ENCODE data around the gene AKAP13.
A peak's percentile ranks its signal among the peaks of the same experiment; 100 is the strongest.

The AKAP13 gene

DNA sequence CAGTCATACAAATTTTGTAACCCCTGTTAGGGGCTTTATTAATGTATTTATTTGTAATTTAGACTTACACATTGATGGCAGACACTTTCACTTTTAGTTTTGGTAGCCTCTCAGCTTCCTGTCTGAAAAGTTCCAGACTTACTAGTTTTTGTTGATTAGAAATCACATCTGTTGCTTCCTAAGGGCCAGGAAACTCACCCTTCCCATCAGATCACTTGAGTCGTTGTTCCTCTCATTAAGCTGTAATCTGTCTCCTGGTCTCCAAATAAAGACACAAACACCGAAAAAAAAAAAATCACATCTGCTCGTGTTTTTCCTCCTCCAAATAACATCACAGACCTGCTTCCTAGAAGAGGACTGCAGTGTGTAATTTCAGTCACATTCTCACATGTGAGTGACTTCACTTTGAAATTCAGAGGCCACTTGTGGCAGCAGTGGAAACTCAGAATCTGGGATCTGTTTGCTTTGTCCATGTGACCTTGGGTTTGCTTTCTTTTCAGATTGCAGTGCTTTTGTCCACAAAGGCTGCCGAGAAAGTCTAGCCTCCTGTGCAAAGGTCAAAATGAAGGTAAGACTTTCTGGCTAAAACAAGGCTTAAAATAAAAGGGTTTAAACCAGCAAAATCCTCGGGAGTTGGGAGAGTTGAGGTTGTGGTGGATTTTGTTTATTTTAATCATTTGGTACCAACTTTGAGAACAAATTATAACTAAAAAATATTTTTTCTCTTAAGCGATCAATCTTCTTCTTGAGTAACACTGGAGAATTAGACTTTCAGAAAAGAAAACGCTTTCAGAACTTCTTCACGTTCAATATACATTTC, 327.3 kb downstream of the AKAP13 start (continued):
- TF ChIP-seq ZNF704 (tag by site-specific recombination; IDR thresholded peaks at IDR 0.05) (no peak), ZNF830 (tag by site-specific recombination; IDR thresholded peaks at IDR 0.05; ENCODE audit: low read depth) (no peak), ZNF354C (tag by site-specific recombination; IDR thresholded peaks at IDR 0.05; ENCODE audit: borderline replicate concordance, low read depth) (no peak), ZBTB48 (tag by site-specific recombination; IDR thresholded peaks at IDR 0.05) (no peak), SCRT1 (tag by site-specific recombination; IDR thresholded peaks at IDR 0.05; ENCODE audit: borderline replicate concordance) (0 out of 2 replicates have a peak, but pooled peaks have one; percentile 25), ZNF221 (tag by site-specific recombination; IDR thresholded peaks at IDR 0.05; ENCODE audit: borderline replicate concordance) (no peak)
- TF ChIP-seq, protein P1, sequence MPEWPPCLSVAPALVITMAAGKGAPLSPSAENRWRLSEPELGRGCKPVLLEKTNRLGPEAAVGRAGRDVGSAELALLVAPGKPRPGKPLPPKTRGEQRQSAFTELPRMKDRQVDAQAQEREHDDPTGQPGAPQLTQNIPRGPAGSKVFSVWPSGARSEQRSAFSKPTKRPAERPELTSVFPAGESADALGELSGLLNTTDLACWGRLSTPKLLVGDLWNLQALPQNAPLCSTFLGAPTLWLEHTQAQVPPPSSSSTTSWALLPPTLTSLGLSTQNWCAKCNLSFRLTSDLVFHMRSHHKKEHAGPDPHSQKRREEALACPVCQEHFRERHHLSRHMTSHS (tag by site-specific recombination; IDR thresholded peaks at IDR 0.05): no peak
- TF ChIP-seq, protein P2, sequence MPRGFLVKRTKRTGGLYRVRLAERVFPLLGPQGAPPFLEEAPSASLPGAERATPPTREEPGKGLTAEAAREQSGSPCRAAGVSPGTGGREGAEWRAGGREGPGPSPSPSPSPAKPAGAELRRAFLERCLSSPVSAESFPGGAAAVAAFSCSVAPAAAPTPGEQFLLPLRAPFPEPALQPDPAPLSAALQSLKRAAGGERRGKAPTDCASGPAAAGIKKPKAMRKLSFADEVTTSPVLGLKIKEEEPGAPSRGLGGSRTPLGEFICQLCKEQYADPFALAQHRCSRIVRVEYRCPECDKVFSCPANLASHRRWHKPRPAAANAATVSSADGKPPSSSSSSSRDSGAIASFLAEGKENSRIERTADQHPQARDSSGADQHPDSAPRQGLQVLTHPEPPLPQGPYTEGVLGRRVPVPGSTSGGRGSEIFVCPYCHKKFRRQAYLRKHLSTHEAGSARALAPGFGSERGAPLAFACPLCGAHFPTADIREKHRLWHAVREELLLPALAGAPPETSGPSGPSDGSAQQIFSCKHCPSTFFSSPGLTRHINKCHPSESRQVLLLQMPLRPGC (tag by site-specific recombination; IDR thresholded peaks at IDR 0.05): no peak

DNA sequence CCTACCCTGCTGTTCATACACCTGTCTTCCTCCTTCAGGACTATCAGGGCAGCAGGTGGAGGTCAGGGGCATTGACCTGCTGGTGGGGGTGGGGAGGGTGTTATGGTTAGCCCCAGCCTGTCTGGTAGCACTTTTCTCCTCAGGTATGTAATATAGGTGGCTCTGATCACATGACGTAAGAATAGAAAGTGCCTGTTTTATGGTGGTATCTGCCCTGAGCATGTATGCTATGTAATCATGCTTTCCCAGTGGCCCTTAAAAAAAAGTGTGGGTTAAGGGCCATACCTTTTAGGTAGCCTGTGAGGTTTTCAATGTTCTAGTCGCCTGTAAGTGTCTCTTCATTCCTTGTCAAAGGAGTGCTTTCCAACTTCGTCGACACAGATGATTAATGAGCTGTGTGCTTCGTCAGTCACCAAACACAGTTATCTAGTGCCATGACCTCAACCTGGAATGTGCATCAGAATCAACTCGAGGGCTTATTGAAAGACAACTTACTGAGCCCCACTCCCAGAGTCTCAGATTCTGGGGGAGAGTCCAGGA, 328.1 kb downstream of the AKAP13 start:
- H3K9me3 ChIP-seq (ENCODE audit: control insufficient read depth, insufficient read depth, low read depth, low read length): no peaks in the 10 kb centered on the region
- ChIA-PET CTCF (interaction anchor here (0.6 to 0.9 kb wide), 3 partner anchors 9 to 107 kb away, joined by 3 read pairs; no protein-coding TSS in a partner anchor), POLR2A (interaction anchor here (0.6 kb wide), 1 partner anchor 28 kb away, joined by 3 read pairs; no protein-coding TSS in a partner anchor)
- peaks cover 16% of the 10 kb centered on the region for H3K4me1 ChIP-seq (ENCODE audit: control insufficient read depth, insufficient read depth, low read length)
- peaks cover 7 to 9% of the 10 kb centered on the region in 2 experiments for H3K36me3 ChIP-seq (ENCODE audit: control insufficient read depth in 2 of 2, insufficient read depth in 1 of 2, low read length in 2 of 2)
- TF ChIP-seq ZNF350 (tag by site-specific recombination; IDR thresholded peaks at IDR 0.05): no peak
- no peak overlapping the region for H3K4me3 ChIP-seq (ENCODE audit: low read depth, low read length)
- no peak overlapping the region for H3K27ac ChIP-seq (ENCODE audit: extremely low read depth, low read depth, low read length)

GRCh38 chr15:85709250-85709649, 328.8 kb downstream of the AKAP13 start:
- ChIA-PET POLR2A (interaction anchor here (0.6 kb wide), 1 partner anchor 27 kb away, joined by 3 read pairs; no protein-coding TSS in a partner anchor), CTCF (interaction anchor here (0.6 to 0.9 kb wide), 5 partner anchors 8 to 106 kb away, joined by 3 to 7 read pairs (median 3); no protein-coding TSS in a partner anchor)
- peaks cover 7 to 9% of the 10 kb centered on the region in 2 experiments for H3K36me3 ChIP-seq (ENCODE audit: control insufficient read depth in 2 of 2, insufficient read depth in 1 of 2, low read length in 2 of 2)
- H3K4me3 ChIP-seq (ENCODE audit: low read depth, low read length): no peak overlapping the region
- no peaks in the 10 kb centered on the region for H3K9me3 ChIP-seq (ENCODE audit: control insufficient read depth, insufficient read depth, low read depth, low read length)
- H3K4me1 ChIP-seq (ENCODE audit: control insufficient read depth, insufficient read depth, low read length): peaks cover 14% of the 10 kb centered on the region
- TF ChIP-seq, protein P3, sequence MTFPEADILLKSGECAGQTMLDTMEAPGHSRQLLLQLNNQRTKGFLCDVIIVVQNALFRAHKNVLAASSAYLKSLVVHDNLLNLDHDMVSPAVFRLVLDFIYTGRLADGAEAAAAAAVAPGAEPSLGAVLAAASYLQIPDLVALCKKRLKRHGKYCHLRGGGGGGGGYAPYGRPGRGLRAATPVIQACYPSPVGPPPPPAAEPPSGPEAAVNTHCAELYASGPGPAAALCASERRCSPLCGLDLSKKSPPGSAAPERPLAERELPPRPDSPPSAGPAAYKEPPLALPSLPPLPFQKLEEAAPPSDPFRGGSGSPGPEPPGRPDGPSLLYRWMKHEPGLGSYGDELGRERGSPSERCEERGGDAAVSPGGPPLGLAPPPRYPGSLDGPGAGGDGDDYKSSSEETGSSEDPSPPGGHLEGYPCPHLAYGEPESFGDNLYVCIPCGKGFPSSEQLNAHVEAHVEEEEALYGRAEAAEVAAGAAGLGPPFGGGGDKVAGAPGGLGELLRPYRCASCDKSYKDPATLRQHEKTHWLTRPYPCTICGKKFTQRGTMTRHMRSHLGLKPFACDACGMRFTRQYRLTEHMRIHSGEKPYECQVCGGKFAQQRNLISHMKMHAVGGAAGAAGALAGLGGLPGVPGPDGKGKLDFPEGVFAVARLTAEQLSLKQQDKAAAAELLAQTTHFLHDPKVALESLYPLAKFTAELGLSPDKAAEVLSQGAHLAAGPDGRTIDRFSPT (tag by site-specific recombination; IDR thresholded peaks at IDR 0.05): no peak
- TF ChIP-seq ZNF174 (tag by site-specific recombination; IDR thresholded peaks at IDR 0.05) (no peak), ZSCAN23 (tag by site-specific recombination; IDR thresholded peaks at IDR 0.05) (no peak), ZNF776 (tag by site-specific recombination; IDR thresholded peaks at IDR 0.05; ENCODE audit: borderline replicate concordance) (no peak), ZNF658 (tag by site-specific recombination; IDR thresholded peaks at IDR 0.05) (no peak), ZNF560 (tag by site-specific recombination; IDR thresholded peaks at IDR 0.05; ENCODE audit: borderline replicate concordance) (no peak), SCRT1 (tag by site-specific recombination; IDR thresholded peaks at IDR 0.05; ENCODE audit: borderline replicate concordance) (no peak), YY1 (tag by site-specific recombination; IDR thresholded peaks at IDR 0.05) (no peak)
- TF ChIP-seq, protein P4, sequence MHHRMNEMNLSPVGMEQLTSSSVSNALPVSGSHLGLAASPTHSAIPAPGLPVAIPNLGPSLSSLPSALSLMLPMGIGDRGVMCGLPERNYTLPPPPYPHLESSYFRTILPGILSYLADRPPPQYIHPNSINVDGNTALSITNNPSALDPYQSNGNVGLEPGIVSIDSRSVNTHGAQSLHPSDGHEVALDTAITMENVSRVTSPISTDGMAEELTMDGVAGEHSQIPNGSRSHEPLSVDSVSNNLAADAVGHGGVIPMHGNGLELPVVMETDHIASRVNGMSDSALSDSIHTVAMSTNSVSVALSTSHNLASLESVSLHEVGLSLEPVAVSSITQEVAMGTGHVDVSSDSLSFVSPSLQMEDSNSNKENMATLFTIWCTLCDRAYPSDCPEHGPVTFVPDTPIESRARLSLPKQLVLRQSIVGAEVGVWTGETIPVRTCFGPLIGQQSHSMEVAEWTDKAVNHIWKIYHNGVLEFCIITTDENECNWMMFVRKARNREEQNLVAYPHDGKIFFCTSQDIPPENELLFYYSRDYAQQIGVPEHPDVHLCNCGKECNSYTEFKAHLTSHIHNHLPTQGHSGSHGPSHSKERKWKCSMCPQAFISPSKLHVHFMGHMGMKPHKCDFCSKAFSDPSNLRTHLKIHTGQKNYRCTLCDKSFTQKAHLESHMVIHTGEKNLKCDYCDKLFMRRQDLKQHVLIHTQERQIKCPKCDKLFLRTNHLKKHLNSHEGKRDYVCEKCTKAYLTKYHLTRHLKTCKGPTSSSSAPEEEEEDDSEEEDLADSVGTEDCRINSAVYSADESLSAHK (tag by site-specific recombination; IDR thresholded peaks at IDR 0.05): no peak
- no peak overlapping the region for H3K27ac ChIP-seq (ENCODE audit: extremely low read depth, low read depth, low read length)

All from HEK293 (cell line).